Hypothalamus (tissue), 51 donors: ENCODE results near the gene MMP25.
A peak's percentile ranks its signal among the peaks of the same experiment; 100 is the strongest.

Source experiments
- DNase-seq, 51 donors: peaks; one replicate each; lab custom pipeline; 2025; lab: John Stamatoyannopoulos, UW

The MMP25 gene

GRCh38 chr16:3027983-3028715 is 18.2 kb upstream of the MMP25 start:
- DNase-seq: peak in 37 of 51 donors; percentile 8 to 77 (median 43)

DNA sequence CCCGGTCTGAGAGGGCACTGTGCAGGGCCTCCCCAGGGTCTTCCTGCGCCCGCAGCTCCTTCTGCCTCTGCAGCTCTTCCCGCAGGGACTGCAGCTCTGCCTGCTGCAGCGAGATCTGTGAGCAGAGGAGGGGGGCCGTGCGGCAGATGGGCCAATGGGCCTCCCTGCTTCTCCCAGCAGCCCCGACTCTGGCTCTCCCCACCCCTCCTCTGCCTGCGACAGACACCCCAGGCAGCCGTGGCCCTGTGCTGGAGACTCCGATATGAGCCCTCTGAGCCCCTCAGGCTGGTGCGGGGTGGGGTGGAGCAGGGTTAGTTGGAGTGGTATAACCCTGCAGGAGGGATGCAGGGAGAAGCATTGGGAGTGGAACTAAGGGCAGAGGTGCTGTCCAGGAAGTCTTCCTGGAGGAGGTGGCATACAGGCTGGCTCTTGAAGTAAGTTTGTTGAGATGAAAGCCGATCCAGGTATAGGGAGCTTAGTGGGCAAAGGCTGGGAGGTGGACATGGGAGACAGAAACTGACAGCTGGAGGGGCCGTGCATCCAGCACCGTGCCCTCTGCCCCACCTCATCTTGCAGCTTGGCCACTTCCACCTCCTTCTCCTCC is 17.5 kb upstream of the MMP25 start:
- no peak for DNase-seq

GRCh38 chr16:3029491-3030221 is 16.7 kb upstream of the MMP25 start:
- DNase-seq: no peak

DNA sequence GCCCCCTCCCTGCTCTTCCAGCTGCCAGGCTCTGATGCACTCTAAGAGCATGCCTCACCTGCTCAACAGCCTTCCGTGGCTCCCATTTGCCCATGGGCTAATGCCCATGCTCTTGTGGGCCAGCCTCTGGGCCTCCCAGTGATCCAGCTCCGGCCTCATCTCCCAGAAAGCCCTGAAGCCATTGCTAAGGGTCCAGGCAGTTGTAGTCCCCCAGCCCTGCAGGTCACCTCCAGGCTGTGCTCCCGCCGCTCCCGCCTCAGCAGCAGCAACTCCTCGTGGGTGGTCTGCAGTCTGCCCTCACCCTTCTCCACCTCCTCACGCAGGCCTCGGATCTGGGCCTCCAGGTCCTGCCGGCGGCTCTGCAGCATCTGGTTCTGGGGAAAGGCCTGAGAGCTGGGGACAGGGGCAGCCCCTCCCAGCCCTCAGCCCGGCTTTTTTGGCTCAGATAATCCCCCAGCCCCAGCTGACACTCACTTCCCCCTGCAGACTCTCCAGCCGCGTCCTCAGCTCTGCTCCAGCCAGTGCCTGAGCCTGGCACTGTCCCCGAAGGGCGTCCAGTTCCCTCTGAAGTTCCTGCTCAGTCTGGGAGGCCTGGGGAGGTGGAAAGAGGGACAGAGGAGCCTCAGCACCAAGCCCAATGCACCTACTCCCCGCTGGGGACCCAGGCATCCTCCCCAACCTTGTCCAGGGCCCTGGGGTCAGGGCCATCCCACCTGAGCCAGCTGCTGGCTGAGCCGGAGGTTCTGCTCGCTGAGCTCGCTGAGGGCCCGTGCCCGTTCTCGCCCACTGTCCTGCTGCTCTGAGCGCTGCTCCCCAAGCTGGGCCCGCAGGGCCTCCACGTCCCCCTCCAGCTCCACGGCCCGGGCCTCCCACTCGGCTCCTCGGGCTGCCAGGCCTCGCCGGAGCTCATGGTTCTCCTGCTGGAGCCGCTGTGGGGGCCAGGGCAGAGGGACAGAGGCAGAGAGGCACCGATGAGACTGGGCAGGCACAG is 15.8 kb upstream of the MMP25 start:
- DNase-seq: no peak

GRCh38 chr16:3032624-3033023 is 13.7 kb upstream of the MMP25 start:
- no peak for DNase-seq

- DNase-seq: no peak
These were observed 10.9 kb upstream of the MMP25 start for GRCh38 chr16:3035289-3035971.

DNA sequence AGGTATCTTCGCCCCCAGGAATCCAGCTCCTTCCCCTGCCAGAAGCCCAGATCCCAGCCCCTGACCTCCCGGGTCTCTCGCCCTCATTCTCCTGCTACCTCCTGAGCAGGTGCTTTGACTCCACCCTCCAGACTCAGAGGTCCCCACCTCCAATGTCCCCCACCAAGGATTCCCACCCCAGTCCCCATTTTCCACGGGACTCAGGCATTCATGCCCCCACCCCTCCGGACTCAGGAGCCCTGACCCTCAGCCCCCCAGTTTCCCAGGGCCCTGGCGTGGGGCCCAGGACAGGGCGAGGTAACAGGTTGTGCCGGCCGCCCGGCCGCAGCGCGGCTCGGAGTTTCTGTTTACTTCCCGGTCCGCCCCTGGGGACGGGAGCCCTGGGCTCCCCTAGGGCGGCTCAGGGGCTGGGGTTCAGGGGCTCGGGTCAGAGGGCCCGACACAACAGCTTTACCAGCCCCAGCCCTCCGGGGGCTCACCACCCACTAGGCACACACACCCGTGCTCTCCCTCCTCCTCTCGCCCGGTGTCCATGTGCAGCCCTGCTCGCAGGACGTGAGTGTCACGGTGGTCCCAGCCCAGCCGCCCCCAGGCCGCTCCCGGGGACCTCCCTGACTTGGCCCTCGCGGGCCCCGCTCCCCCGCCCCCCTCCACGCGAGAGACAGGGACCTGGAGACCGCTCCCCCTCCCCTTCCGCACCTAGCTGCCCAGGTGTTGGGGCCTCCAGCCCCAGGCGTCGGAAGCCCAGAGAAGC is 10.2 kb upstream of the MMP25 start:
- no peak for DNase-seq

DNA sequence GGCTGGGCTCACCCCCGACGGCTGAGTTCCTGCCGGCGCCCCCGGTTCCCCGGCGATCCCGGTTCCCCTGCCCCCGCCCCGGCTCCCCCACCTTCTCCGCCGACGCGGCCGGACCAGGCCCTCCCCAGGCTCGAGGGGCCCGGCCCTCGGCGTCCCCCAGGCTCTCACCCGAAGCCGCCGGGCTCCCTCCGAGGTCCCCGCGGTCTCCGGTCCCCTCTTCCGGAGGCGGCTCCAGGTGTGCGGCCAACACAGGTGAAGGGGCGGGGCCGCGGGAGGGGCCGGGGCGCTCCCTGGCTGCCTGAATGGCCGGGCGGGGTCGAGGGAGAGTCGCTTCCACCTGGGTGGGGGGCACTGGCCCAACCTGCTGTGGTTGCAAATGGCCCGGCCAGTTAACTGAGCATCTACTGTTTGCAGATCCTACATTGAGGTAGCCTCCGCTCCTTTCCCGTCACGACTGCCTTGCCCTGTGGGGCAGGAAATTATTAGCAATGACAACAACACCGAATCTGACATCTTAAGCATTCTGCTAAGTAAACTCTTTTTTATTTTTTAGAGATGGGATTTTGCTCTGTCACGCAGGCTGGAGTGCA is 9.5 kb upstream of the MMP25 start, which contains the start of gene BICDL2:
Gene BICDL2, minus strand, starts transcription at position 219 of the 590 bp plus-strand sequence. CDS start 1,448 bp downstream, outside the sequence.
- DNase-seq: no peak

DNA sequence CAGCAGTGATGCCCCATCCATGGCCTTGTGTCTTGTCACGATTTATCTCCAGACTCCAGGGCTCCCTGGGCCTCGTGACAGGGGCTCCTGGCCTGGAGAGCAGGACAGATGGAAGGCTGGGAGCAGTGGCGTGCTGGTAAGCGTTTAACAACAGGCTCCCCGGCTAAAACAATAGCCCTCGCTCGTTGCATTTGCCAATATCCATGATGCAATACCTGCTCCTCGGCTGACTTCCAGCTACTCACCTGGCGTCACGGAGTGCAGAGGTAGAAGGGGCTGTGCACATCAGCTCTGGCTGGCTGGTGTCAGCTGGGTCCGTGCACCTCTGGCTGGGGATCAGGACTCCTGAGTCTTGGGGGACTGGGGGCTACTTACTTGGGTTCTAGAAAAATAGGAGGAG is 8.1 kb upstream of the MMP25 start:
- DNase-seq: no peak

GRCh38 chr16:3038896-3039295 is 7.5 kb upstream of the MMP25 start:
- no peak for DNase-seq

- DNase-seq: no peak
These were observed 4.0 kb upstream of the MMP25 start for GRCh38 chr16:3042376-3042775.

DNA sequence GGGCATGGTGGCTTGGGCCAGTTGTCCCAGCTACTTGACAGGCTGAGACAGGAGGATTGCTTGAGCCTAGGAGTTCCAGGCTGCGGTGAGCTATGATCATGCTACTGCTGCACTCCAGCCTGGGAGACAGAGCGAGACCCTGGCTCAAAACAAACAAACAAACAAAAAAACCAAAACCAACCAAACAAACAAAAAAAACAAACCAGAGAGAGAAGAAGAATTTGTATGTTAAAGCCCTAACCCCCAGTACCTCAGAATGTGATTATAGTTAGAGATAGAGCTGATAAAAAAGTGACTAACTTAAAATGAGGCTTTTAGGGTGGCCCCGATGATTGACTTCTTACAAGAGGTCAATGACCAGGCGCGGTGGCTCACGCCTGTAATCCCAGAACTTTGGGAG is 1.7 kb upstream of the MMP25 start:
- no peak for DNase-seq

DNA sequence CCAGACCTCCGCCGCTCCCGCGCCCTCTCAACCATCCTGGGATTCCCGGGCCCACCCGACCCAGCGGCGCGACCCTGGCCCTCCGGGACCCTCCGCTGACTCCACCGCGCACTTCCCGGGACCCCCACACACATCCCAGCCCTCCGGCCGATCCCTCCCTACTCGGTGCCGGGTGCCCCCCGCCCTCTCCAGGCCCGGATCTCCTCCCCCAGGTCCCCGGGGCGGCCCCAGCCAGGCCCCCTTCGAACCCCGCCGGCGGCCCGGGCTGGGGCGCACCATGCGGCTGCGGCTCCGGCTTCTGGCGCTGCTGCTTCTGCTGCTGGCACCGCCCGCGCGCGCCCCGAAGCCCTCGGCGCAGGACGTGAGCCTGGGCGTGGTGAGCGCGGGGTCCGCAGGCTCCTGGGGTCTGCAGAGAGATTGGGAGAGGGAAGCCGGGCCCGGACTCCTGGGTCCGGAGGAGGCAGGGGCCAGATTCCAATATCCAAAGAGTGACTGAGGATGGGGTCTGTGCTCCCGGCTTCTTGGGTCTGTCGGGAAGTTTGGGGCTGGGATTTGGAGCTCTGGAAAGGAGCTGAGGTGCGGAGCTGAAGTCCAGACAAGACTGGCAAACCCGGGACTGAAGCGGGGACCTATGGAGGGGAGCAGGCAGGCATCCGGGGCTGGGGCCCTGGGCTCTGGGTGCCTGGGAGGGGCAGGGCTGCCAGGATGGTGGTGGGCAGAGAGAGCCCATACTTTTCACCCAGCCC is 453 bp downstream of the MMP25 start:
- no peak for DNase-seq

DNA sequence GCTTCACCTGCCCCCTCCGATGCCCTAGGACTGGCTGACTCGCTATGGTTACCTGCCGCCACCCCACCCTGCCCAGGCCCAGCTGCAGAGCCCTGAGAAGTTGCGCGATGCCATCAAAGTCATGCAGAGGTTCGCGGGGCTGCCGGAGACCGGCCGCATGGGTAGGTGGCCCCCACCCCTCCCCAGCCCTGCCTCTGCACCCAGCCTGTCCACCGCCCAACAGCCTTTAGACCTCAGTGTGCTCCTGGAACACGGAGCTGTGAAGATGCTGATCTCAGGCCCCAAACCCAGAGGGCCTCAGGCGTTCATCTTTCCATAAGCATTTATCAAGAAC is 993 bp downstream of the MMP25 start:
- DNase-seq: no peak

DNA sequence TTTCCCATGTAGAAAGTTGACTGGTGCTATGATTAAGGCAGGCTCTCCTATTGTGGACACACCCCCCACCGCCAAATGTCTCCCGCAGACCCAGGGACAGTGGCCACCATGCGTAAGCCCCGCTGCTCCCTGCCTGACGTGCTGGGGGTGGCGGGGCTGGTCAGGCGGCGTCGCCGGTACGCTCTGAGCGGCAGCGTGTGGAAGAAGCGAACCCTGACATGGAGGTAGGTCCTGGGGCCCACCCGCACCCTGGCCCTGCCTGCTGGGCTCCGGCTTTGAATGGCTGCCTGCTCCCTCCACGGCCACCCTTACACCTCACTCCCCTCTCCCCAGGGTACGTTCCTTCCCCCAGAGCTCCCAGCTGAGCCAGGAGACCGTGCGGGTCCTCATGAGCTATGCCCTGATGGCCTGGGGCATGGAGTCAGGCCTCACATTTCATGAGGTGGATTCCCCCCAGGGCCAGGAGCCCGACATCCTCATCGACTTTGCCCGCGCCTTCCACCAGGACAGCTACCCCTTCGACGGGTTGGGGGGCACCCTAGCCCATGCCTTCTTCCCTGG is 3.6 kb downstream of the MMP25 start:
- no peak for DNase-seq

DNA sequence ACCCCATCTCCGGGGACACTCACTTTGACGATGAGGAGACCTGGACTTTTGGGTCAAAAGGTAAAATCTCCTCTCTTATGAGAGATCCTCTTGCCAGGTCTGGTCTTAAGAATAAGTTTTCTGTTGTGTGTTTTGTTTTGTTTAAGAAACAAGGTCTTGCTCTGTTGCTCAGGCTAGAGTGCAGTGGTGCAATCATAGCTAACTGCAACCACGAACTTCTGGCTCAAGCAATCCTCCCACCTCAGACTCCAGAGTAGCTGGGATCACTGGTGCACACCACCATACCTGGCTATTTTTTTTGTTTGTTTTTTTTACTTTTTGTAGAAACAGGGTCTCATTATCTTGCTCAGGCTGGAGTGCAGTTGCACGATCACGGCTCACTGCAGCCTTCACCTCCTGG is 4.1 kb downstream of the MMP25 start:
- no peak for DNase-seq

- DNase-seq: no peak
These were observed 4.6 kb downstream of the MMP25 start for GRCh38 chr16:3051009-3051408.

GRCh38 chr16:3051494-3051893 is 5.1 kb downstream of the MMP25 start:
- no peak for DNase-seq
